ENCODE measurements around the gene FARP2.

DNA sequence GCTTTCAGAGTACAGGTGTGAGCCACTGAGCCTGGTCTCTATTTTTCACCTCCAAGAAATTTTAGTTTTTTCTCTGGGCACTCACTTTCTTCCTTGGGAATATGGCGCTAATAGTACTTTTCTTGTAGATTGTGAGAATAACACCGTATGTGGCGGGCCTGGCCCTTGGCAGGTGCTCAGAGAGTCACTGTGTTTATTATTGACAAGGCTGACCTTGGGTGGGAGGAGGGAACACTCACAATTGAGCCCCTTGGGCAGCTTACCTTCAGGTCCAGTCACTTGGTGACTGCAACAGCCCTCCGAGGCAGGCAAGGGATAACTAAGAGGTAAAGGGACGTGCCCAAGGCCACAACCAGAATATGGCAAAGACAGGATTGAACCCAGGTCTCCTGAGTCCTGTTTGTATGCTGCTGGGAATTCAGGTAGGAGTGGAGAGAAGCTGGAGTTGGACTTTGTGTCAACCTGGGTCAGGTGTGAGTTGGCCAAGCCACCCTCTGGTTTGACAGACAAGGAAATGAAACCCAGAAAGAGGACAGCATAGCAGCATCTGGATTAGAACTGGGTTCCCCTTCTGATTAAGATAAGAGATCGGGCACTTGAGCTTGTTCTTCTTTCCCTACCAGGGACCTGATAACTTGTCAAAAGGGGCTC is 155.1 kb downstream of the FARP2 start:
- TF ChIP-seq, protein P1, sequence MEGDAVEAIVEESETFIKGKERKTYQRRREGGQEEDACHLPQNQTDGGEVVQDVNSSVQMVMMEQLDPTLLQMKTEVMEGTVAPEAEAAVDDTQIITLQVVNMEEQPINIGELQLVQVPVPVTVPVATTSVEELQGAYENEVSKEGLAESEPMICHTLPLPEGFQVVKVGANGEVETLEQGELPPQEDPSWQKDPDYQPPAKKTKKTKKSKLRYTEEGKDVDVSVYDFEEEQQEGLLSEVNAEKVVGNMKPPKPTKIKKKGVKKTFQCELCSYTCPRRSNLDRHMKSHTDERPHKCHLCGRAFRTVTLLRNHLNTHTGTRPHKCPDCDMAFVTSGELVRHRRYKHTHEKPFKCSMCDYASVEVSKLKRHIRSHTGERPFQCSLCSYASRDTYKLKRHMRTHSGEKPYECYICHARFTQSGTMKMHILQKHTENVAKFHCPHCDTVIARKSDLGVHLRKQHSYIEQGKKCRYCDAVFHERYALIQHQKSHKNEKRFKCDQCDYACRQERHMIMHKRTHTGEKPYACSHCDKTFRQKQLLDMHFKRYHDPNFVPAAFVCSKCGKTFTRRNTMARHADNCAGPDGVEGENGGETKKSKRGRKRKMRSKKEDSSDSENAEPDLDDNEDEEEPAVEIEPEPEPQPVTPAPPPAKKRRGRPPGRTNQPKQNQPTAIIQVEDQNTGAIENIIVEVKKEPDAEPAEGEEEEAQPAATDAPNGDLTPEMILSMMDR (IDR thresholded peaks at IDR 0.05 in 4 of 5, conservative IDR thresholded peaks at IDR 0.05 in 1 of 5): no peak
- no peak for TF ChIP-seq POLR2A (IDR thresholded peaks at IDR 0.05)

Data from gastrocnemius medialis (tissue), 4 donors.